Activated CD4-positive, alpha-beta T cell treated with anti-CD3 and anti-CD28 coated beads, Interleukin-2, amount 50 U/mL, for 1 hour (primary cell): ENCODE measurements around the gene TMEM200B.
"Not testable (repeated sequence)": the region's sequence is repeated elsewhere in the genome, so short reads cannot be mapped to it uniquely, and the experiment has no call there.

Experiments used
- DNase-seq: peaks from one replicate; pipeline ENCODE4 v3.0.0-alpha.2; 2020

TMEM200B gene

DNA sequence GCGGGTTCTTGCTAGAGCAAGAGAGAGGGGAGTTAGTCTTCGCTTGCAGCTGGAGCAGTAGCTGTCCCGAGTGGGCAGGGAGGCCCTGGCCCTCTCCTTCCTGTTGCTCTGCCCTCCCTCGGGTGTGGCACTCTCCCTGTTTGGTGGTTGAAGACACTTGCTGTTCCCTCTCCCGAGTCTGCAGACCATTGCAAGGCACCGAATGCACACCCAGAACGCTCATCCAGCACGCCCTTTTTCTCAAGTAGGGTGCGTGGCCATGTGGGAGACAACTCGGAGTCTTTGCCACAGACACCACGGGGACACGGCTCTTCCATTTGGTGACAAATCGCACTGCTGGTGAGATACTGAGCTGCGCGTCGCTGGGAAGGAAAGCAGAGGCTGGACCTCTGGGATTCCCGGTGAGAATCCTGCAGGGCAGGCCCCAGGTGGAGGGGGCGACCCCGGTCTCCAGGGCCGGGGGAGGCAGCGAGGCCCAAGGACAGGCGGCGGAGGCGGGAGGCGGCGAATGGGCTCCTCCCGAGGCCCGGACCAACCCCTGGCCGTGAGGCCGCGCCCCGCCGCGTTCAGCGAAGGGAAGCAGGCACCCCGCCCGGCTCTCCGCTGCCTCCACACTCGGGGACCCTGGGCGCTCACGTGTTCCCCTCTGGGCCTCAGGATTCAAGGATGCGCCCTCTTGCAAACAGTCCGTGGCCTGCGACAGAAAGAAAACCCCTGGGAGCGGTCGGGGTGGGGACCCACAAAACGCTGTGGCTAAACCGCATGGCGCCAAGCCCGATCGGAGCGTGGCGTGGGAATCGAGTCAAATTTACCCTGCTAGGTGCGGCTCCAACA is 10.4 kb upstream of the TMEM200B start:
- DNase-seq: no peak

DNA sequence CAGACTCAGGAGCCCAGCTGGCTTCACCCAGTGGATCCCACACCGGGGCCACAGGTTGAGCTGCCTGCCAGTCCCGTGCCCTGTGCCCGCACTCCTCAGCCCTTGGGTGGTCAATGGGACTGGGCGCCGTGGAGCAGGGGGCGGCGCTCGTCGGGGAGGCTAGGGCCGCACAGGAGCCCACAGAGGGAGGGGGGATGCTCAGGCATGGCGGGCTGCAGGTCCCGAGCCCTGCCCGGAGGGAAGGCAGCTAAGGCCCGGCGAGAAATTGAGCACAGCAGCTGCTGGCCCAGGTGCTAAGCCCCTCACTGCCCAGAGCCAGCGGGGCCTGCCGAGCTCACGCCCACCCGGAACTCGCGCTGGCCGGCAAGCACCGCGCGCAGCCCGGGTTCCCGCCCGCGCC is 7.4 kb upstream of the TMEM200B start:
- DNase-seq: not testable (repeated sequence)

GRCh38 chr1:29129916-29130315 is 6.2 kb upstream of the TMEM200B start:
- no peak for DNase-seq

- DNase-seq: no peak
Measured at GRCh38 chr1:29128739-29129138, 5.0 kb upstream of the TMEM200B start.

DNA sequence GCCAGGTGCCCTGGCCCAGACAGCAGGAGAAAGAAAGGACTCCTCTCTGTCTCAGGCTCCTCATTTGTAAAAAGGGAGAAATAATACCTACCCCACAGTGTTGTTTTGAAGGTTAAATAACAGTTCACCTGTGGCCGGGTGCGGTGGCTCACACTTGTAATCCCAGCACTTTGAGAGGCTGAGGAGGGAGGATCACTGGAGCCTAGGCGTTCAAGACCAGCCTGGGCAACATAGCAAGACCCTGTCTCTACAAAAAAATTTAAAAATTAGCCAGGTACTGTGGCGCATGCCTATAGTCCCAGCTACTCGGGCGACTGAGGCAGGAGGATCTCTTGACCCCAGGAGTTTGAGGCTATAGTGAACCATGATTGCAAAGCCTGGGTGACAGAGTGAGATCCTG is 2.5 kb upstream of the TMEM200B start:
- DNase-seq: no peak

- no peak for DNase-seq
Measured at GRCh38 chr1:29125788-29126187, 2.1 kb upstream of the TMEM200B start.

GRCh38 chr1:29125237-29125641 is 1.5 kb upstream of the TMEM200B start:
- no peak for DNase-seq

DNA sequence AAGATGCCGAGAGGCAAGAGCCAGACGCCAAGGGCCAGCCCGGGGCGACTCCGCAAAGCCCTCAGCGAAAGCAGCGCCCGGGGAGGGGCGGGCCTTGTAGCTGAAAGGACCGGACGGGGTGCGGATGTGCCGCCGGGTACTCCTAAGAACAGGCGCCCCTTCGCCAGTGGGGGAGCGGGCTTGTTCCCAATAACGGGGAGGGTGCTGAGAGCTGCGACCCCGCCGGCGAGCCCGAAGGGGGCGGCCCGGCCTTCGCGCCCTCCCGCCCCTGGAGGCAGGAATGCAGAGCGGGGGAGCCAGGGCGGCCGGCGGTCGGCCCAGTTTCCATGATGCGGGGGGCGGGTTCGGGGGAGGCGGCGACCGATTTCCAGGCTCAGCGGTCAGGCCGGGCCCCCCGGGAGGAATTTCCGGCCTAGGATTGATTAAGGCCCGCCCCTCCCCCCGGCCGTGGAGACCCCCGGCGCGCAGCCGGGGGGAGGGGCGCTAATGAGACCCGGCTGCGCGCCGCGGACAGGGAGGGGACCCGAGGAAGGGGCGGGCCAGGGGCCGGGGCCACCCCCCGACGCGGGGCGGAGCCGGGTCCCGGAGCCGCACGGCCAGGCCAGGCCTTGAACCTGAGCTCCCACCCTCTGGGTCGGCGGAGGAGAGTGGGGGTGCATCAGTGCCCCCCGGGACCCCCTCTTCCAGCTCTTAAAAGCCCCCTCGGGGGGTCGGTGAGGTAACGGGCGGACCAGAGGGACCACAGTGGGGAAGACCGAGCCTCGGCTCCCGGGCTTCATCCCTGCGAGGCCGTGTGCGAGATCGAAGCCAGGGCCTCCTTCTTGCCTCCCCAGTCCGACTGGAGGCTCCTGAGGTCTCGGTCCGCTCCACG is 898 bp upstream of the TMEM200B start:
- peak; percentile 44 for DNase-seq

GRCh38 chr1:29123053-29123886 is 433 bp downstream of the TMEM200B start:
- peak; percentile 28 for DNase-seq

DNA sequence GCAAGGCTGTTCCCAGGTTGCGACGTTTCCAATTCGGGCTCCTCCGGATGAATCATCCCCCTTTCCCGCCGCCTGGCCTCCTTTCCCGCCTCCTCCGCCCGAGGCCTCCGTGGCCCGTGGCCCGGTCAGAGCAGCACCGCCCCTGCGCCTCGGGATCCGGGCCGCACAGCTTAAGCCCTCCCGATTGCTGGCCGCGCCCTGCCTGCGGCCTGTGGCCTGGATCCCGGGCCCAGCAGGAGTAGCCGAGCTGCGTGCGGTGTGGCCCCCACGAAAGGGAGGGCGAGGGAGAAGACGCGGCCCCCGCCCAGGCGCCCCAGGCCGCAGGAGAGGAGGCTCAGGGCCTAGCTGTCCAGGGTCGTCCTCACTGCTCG is 1.0 kb downstream of the TMEM200B start:
- no peak for DNase-seq

GRCh38 chr1:29121936-29122681 is 1.6 kb downstream of the TMEM200B start:
- DNase-seq: no peak

- DNase-seq: no peak
Measured at GRCh38 chr1:29121516-29121935, 2.2 kb downstream of the TMEM200B start.

DNA sequence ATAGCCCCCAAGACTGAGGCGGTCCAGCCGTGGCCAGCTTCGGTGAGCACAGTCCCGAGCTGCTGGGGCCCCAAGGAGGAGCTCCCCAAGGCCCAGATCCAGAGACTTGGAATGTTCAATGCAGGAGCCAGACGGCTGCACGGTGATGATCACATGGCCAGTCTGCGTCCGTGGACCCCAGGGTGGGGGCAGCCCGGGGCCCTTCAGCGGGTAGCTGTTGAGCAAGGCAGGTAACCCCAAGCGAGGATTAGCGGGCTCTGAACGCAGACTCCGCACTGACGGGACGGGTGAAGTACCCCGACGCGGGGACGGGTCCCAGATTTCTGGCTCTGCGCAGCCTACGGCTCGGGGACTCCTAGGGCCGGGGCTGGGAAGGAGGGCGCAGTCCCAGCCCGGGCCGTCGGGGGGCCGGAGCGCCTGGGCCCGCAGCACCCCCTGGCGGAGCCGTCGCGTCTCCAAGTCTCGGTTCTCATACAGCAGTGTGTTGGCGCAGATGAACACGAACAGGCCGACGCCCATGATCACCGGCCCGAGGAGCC is 2.7 kb downstream of the TMEM200B start:
- DNase-seq: peak; percentile 65

GRCh38 chr1:29120367-29120766 is 3.3 kb downstream of the TMEM200B start:
- no peak for DNase-seq

DNA sequence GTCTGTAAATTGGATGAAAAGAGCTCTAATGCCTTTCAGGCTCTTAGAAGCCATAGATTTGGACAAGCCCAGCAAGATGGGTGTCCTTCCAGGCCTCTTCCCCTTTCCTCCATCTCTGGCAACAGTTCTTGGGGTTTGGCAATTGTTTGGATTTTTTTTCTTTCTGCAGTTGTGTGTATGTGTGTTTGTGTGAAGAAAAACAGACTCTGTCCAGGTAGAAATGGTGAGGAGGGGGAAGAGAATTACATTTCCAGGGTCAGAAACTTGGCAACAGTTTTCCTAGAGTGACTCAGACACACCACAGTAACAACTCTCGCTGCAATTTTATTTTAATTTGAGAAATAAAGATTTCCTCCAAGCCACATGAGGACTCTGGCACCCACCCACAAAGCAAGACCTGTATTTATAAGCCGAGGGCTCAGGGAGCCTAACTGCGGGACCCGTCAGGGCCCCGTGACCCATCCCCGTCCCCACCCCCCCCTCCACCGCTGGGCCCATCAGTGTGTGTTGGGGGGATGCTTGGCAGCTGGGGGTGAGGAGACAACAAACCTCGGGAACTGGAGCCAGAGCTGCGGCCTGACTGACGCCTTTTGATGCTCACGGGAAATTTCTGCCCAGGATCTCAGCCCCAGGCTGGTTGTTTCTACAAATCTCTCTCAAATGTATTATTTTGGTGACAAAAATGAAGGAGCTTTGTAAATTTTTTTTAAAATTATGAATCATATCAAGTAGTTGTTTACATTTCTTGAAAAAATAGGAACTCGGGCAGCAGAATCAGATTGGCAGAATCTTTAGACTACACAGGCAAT is 4.4 kb downstream of the TMEM200B start:
- DNase-seq: no peak

DNA sequence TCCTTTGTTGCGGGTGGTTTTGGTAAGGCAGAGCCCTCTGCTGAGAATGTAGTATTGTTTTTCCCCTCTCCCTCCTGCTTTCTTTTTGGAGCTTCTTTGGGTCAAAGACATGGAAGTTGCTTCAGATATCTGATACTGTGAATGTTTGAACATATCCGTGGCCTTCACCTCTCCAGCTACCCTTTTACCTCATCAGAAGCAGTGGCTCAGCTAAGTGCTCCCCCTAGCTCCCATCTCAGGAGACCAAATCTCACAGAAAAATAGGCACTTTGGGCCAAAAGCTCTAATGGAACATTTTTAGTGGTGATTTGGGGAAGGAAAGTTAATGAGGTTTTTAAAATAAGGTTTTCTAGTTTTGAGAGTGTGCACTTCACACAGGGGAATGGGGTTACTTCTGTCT is 6.3 kb downstream of the TMEM200B start:
- no peak for DNase-seq

- no peak for DNase-seq
Measured at GRCh38 chr1:29114654-29115053, 9.0 kb downstream of the TMEM200B start.

- no peak for DNase-seq
Measured at GRCh38 chr1:29113413-29114117, 10.1 kb downstream of the TMEM200B start.

GRCh38 chr1:29112705-29113412 is 10.8 kb downstream of the TMEM200B start:
- DNase-seq: no peak

DNA sequence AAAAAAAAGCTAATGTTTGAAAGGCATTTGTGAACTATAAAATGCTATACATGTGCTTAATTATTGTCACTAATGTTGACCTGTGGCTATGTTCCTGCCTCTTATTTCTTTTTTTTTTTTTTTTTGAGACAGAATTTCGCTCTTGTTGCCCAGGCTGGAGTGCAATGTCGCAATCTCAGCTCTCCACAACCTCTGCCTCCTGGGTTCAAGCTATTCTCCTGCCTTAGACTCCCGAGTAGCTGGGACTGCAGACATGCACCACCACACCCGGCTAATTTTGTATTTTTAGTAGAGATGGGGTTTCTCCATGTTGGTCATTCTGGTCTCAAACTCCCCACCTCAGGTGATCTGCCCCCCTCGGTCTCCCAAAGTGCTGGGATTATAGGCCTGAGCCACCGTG is 15.7 kb downstream of the TMEM200B start:
- not testable (repeated sequence) for DNase-seq
